NCI-H1930 (cell line): ENCODE results near the gene GNGT2.

Experiments
- DNase-seq, 2 experiments: peaks; one replicate each; lab custom pipeline; 2025; lab: John Stamatoyannopoulos, UW

Gene GNGT2

GRCh38 chr17:49210158-49211029 is at the start of gene GNGT2, which contains the start of gene ABI3:
Gene GNGT2 (minus strand): TSS chr17:49210574. CDS start chr17:49207422, 3,152 bp downstream.
Gene ABI3 (plus strand): TSS chr17:49210707. CDS start chr17:49210725, 18 bp downstream.
- no peak for DNase-seq

DNA sequence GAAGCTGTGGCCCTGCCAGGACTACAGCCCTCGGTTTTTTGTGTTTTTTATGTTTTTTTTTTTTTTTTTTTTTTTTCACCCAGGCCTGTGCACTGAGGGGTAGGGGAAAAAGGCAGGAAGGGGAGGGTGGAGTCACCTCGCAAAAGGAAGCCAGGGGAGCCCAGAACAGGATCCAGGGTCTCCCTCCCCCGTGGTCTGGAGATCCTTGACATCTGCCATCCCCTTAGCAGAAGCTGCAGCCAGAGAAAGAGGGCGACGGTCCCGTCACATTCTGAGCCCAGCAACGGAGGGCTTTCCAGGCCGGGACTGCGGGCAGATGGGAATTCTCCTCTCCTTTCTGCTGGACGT is 49.3 kb upstream of the GNGT2 start:
- DNase-seq: no peak

DNA sequence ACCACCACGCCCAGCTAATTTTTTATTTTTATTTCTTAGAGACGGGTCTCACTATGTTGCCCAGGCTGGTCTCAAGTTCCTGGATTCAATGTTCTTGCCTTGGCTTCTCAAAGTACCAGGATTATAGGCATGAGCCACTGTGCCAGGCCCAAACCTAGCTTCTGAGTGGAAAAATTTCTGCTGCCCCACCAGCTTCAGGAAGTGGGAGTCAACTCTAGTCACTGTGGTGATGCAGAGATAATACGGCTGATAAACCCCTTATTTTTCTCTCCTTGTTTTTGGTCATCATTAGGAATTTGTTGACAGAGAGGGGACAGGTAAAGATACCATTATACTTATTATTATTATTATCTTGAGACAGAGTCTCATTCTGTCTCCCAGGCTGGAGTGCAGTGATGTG is 48.0 kb upstream of the GNGT2 start:
- DNase-seq: no peak

GRCh38 chr17:49255125-49255524 is 44.8 kb upstream of the GNGT2 start:
- no peak for DNase-seq

DNA sequence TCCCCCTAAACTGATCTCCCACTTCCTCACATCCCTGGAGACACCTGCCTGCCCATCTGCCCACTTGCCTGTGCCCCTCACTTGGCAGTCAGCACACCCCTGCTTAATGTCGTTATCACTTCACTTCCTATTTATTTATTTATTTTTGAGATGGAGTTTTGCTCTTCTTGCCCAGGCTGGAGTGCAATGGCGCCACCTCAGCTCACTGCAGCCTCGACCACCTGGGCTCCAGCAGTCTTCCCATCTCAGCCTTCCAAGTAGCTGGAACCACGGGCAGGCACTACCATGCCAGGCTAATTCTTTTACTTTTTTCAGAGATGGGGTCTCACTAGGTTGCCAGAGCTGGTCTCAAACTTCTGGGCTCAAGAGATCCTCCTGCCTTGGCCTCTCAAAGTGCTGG is 43.7 kb upstream of the GNGT2 start:
- no peak for DNase-seq

DNA sequence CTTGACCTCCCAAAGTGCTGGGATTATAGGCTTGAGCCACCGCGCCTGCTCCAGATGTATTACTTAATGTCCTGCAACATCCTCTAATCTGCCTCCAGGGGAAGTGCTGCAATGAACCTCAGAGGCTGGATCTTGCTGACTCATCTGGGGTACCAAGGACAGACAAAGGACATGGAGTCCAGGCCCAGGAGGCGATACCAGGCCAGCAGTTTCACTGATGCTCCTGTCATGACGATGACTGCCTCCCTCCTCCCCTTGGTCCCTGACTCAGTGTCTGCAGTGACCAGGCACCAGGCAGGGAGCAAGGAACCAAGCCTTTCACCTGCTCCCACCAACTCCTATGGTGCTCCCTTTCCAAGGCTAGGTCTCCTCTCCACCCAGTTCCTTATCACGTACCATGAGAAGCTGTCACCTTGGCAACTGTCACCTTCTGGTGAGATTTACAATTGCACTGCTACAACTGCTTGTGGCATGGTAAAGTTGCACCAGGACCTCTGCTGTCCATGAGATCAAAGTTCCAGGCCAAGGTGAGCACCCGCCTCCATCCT is 41.8 kb upstream of the GNGT2 start:
- DNase-seq: no peak

- DNase-seq: no peak
Measured at GRCh38 chr17:49249890-49250522, 39.6 kb upstream of the GNGT2 start.

DNA sequence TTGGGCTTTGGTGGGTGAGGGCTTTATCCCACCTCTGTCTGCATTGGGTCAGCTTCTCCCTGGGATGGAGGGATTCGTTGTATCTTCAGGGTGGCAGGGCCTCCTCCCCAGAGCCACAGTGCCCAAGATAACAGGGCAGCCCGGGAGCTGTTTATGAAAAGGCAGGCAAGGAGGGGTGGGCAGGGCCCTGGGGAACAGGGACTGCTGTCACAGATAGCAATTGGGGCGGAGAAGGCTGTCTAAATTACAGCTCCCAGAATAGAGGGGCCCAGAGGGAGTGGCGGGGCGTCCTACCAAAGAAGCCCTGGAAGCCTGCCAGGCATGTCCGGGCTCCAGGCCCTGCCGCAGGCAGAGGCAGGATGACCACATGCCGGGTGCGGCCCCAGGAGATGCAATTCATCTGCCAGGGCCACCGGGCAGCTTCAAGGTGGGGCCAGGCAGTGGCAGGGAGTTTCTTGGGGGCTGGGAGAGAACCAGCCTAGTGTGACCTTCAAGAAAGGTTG is 39.0 kb upstream of the GNGT2 start:
- DNase-seq: no peak

DNA sequence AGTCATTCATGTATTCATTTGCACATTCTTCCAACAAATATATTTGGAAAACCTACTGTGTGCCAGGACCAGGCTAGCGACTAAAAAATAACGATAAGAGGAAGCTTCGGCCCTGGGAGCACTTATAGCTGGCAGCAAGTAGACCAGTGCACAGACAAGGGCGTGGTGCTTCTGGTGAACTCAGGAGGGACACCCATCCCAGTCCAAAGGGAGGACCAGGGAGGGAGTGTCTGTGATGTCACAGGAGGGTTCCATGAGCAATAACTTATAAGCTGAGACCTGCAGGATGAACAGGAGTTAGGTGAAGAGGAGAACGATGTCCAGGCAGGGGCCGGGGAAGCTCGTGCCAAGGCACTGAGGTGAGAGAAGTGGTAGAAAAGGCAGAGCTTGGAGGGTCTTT is 37.6 kb upstream of the GNGT2 start:
- no peak for DNase-seq

GRCh38 chr17:49244839-49245238 is 34.5 kb upstream of the GNGT2 start:
- no peak for DNase-seq

- DNase-seq: no peak
Measured at GRCh38 chr17:49242813-49243212, 32.4 kb upstream of the GNGT2 start.

- DNase-seq: no peak
Measured at GRCh38 chr17:49241692-49242397, 31.5 kb upstream of the GNGT2 start.

DNA sequence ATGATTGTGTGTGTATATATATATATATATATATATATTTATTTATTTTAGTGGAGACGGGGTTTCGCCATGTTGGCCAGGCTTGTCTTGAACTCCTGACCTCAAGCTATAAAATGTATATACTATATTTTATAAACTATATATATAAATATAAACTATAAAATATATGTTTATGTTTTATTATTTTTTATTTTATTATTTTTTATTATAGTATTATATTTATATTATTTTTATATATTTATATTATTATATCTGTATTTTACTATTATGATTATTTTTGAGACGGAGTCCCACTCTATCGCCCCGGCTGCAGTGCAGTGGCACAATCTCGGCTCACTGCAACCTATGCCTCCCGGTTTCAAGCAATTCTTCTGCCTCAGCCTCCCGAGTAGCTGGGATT is 30.7 kb upstream of the GNGT2 start:
- no peak for DNase-seq

DNA sequence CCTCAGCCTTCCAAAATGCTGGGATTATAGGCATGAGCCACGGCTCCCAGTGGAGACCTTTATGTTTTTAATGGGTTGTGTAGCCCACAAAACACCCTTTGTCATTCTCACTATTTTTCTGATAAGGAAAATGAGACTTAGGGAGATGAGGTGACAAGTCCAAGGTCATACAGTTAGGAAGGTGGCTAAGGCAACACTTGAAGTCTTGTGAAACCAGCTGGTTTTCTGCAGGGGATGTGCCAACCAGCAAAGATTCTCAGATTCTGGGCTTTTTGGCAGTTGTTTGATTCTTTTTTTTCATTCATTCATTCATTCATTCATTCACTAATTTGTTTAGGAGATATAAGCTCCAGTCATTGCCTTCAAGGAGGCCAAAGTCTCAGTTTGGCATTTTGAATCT is 30.2 kb upstream of the GNGT2 start:
- no peak for DNase-seq

GRCh38 chr17:49239963-49240362 is 29.6 kb upstream of the GNGT2 start:
- DNase-seq: no peak

DNA sequence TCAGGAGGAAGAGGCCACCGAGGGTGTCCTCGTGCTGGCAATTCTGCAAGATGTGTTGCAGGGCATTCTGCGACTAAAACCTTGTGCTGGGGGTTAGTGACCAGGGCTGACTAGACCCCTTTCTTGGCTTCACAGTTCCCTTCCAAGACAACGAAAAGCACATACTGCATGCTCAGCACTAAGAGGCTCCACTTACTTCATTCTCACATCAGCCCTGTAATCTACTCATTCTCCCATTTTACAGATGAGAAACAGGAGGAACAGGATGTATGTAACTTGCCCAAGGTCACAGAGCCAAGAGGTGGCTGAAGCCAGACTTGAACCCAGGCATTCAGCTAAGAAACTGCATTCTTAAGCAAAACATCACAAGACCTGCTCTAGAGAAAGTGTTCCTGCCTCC is 25.5 kb upstream of the GNGT2 start:
- no peak for DNase-seq

GRCh38 chr17:49234509-49235080 is 24.2 kb upstream of the GNGT2 start:
- DNase-seq: no peak

DNA sequence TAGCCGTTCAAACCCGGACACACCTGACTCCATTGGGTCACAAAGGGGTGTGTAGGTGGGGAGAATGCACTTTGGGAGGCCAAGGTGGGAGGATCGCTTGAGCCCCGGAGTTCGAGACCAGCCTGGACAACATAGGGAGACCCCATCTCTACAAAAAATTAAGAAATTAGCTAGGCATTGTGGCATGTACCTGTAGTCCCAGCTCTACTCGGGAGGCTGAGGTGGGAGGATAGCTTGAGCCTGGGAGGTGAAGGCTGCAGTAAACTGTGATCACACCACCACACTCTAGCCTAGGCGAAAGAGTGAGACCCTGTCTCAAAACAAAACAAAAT is 21.2 kb upstream of the GNGT2 start:
- no peak for DNase-seq

DNA sequence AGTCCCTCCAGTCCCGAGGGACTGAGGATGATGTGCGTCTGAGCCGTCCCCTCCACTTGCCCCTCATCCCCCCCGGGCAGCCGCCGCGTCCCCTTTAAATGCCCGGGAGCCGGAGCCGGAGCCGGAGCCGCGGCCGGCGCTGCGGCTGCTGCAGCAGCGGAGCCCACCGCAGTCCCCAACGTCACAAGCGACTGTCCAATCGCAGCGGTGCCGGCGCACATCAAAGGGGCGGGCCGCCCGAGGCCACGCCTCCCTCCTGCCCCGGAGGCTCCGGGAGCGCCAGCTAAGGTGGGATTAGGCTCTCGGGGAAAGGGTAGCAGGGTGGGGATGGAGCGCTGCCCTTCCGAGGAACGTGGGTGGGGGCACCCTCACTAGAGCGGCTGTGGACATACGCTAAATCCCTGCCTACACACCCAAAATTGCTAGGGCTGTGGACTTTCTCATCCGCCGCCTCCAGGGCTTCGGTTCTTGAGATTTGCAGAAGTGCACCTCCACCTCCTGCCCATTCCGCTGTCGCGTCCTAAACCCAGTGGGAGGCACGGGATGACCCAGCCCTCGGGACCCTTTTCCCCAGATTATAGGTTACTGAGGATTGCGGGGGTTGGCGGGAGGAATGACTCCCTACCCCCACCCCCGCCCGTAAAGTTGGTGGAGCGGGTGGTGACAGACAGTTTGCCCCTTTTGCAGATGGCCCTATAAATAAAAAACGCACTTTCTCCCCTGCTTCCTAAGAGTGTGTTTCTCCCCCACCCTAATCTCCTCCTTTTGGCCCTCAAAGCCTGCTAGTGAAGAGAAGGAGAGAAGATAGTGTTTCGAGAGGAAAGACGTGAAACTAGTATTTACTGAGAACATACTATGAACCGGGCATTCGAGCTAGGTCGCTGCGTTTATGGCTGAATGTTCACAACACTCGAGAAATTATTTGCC is 20.5 kb upstream of the GNGT2 start, which contains the start of gene PHOSPHO1:
Gene PHOSPHO1 (minus strand): TSS at position 152 of the 927 bp plus-strand sequence. CDS start 4,096 bp downstream, outside the sequence.
- DNase-seq: peak; percentile 70 to 81

- no peak for DNase-seq
Measured at GRCh38 chr17:49229805-49230600, 19.6 kb upstream of the GNGT2 start.
